HG03439 (cell line): Measurements from ENCODE around the gene EVPLL.
"Not testable (repeated sequence)": the region's sequence is repeated elsewhere in the genome, so short reads cannot be mapped to it uniquely, and the experiment has no call there.

Source experiments
- ATAC-seq: cut with Tn5 transposase; IDR thresholded peaks from one replicate; pipeline ENCODE4 v1.9.1; 2021; ENCODE audit warnings: mild to moderate bottlenecking, moderate library complexity; ENCODE audit not compliant: unreplicated experiment

EVPLL gene

DNA sequence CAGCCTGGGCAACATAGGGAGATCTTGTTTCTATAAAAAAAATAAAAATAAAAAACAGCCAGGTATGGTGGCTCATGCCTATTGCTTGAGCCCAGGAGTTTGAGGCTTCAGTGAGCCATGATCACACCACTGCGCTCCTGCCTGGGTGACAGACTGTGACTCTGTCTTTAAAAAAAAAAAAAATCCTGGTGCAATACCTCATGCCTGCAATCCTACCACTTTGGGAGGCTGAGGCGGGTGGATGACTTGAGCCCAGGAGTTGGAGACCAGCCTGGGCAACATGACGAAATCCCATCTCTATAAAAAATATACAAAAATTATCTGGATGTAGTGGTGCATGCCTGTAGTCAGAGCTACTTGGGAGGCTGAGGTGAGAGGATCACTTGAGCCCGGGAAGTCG, 1.0 kb downstream of the EVPLL start:
- not testable (repeated sequence) for ATAC-seq

DNA sequence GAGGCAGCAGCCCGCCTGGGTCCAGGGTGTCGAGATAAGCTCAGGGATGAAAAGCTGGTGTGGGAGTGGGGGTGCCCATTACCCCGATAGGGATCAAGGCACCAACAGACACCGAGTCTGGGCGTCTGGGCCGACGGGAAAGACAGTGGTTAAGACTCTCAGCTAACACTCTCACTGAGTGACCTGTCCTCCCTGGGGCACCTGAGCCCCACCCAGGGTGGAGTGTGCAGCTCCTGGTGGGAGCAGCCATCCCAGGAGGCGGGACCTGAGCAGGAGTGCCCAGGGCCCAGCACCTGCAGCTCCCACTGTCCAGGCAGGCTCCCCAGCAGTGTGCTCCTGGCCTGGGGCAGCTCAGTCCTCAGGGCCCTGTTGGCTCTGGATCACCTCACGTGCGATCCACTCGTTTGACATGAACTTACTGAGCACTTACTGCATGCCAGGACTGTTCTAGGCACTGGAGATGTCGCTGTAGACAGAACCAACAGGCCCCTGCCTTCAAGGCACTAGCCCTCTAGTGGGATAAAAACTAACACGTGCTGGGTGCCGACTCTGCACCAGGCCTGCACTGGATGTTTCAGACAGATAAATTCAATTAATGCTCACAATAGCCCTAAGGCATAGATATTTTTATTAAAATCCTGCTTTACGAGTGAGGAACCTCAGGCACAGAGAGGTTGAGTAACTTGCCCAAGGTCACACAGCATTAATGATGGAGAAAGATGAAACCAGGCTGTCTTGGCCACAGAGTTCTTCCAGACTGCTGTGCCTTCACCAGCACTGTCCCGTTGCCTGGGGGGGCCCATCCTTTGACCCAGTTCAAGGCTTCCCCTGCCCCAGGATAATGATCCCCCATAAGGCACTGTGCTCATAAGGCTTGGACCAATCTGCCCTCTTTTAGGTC, 1.9 kb downstream of the EVPLL start:
- ATAC-seq, result no peak

- no peak for ATAC-seq
Observed at GRCh38 chr17:18380471-18381157, 3.0 kb downstream of the EVPLL start.

DNA sequence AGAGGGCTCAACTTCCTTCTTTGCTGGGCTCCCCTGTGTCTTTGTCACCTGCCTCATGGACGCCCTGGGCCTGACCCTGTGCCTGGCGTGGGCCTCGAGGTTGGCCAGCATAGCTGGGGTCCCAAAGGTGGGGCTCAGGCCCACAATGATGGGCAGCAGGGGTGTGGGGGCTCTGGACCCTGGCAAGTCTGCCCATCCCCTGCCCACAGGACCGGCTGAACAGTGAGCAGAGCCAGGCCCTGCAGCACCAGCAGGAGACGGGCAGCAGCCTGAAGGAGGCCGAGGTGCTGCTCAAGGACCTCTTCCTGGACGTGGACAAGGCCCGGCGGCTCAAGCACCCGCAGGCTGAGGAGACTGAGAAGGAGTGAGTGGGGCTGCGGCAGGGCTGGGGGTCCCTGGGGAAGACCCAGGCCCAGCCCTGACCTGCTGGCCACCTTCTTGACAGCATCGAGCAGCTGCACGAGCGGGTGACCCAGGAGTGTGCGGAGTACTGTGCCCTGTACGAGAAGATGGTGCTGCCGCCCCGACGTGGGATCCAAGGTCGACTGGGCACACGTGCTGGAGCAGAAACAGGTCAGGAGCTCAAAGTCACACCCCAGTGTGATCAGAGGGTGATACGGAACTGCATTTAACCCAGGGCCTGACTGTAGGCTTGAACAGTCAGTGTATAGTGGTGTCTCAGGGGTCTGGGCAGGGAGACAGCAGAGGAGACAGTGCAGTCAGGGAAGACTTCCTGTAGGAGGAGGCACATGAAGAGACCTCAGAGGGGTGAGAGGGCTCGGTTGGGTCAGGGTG, 3.8 kb downstream of the EVPLL start:
- ATAC-seq, result no peak

- no peak for ATAC-seq
Observed at GRCh38 chr17:18381953-18382245, 4.3 kb downstream of the EVPLL start.

DNA sequence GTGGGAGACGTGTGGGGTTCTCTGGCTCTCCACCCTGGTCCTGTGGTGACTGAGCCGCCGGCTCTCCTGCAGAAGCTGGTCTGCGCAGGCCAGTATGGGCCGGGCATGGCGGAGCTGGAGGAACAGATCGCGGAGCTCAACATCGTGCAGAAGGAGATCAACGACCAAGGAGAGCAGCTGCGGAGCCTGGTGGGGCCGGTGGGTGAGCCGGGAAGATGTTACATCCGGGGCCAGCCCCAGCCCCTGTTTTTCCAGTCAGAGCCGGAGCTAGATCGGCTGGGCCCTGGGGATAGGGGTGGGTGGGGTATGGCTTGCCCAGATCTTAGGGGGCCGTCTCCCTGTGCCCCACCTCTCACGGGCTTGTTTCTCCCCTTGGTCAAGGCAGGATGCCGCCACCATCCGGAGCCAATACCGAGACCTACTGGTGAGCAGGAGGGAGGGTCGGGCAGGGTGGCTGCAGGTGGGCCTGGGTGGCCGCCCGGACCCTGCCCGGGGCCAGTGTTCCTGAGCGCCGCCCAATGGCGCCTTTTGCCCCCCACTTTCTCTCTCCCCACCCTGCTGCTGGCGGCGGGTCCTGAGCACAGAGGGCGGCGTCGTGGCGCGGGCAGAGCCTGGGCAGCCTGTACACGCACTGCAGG, 5.0 kb downstream of the EVPLL start:
- no peak for ATAC-seq

- ATAC-seq, result not testable (repeated sequence)
Observed at GRCh38 chr17:18383079-18383481, 5.5 kb downstream of the EVPLL start.

GRCh38 chr17:18384271-18384670, 6.7 kb downstream of the EVPLL start:
- not testable (repeated sequence) for ATAC-seq

DNA sequence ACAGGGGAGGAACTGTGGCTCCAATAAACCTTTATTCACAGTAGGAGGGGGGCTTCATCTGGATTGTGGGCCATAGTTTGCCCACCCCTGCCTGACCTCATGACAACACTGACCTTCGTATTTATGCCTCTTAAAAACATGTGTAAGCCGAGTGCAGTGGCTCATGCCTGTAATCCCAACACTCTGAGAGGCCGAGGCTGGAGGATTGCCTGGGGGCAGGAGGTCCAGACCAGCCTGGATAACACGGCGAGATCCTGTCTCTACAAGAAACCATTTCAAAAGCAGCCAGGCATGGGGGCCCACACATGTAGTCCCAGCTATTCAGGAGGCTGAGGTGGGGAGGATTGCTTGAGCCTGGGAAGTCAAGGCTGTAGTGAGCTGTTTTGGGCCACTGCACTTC, 10.0 kb downstream of the EVPLL start:
- ATAC-seq, result not testable (repeated sequence)

DNA sequence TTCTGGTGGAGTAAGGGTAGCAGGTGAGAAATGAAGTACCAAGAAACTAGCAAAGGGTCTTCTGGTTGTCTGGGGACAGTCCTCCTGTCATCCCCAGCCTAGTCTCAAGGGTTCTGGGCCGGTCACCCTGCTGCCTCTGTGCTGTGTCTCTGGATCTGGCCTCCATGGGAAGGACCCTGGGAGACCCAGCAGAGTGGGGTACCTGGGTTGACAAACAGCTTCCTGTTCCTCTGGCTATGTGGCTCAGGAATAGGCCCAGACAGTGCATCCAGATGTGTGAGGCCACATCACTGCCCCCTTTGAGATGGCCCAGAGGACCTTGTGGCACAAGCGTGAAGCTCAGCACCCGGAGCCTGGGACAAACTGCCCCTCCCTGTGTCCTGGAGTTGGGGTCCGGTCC, 10.7 kb downstream of the EVPLL start:
- not testable (repeated sequence) for ATAC-seq

- ATAC-seq, result not testable (repeated sequence)
Observed at GRCh38 chr17:18388728-18389127, 11.2 kb downstream of the EVPLL start.

DNA sequence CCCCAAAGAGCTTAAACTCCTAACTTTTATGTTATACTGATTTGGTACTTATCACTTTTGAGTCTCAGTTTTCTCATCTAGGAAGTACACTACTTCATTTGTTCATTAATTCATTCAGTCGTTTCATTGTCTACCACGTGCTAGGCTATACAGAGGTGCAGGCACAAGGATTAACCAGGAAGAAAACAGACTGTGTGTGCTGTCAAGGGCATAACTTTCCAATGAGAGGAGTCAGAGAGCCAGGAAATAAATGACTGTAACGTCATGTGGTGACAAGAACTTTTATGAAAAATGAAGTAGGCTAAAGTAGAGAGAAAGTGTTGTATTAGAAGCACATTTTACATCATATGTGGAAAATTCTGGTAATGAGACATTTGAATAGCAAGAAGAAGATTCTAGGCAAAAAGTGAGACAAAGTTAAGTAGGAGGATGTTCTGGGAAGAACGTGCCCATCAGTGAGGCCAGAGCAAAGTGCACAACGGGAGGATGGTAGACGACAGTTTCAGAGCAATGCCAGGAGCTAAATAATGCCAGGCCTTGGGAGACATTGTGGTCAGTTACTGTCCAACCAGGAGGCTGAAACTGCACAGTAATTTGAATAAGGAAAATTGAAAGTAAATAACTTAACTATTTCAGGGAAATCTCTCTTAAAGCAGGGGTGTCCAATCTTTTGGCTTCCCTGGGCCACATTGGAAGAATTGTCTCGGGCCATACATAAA, 24.5 kb downstream of the EVPLL start:
- not testable (repeated sequence) for ATAC-seq

GRCh38 chr17:18403166-18403565, 25.6 kb downstream of the EVPLL start:
- ATAC-seq, result not testable (repeated sequence)

- ATAC-seq, result peak; percentile 78
Observed at GRCh38 chr17:18403604-18404003, 26.0 kb downstream of the EVPLL start.

DNA sequence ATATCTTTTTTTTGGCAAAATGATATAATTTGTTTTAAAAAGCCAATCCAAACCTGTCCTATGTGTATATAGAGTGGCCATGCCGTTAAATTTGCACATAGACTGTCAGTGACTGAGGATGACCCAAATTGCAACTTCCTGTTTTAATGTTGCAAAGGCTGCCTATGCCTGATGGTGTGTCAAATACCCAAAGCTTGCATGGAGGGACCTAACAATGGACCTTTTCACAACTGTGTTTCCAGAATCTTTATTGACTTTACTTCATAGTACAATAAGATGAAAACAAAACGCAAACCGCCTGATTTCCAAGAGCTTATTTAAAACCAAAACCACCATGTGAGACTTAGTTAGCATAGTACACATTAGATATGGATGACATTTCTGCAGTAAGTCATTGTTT, 31.3 kb downstream of the EVPLL start:
- ATAC-seq, result not testable (repeated sequence)

- ATAC-seq, result not testable (repeated sequence)
Observed at GRCh38 chr17:18409321-18409720, 31.7 kb downstream of the EVPLL start.

- not testable (repeated sequence) for ATAC-seq
Observed at GRCh38 chr17:18410736-18411135, 33.2 kb downstream of the EVPLL start.

DNA sequence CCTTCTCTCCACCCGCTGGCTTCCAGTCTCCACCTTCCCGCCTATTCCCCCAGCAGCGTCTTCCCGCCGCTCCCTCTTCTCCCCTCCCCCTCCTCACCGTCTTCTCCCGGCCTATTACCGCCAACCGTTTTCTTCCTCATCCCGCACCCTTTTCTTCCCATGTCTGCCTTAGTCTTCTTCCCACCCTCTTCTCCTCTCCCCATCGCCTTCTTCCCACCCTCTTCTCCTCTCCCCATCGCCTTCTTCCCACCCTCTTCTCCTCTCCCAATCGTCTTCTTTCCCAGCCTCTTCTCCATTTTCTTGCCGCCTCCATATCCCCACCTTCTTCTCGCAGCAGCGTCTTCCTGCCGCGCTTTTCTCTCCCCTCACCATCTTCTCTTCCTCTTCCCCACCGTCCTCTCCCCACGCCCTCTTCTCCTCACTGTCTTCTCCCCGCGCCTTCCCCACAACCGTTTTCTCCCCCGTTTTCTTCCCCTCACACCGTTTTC, 33.8 kb downstream of the EVPLL start:
- ATAC-seq, result not testable (repeated sequence)

DNA sequence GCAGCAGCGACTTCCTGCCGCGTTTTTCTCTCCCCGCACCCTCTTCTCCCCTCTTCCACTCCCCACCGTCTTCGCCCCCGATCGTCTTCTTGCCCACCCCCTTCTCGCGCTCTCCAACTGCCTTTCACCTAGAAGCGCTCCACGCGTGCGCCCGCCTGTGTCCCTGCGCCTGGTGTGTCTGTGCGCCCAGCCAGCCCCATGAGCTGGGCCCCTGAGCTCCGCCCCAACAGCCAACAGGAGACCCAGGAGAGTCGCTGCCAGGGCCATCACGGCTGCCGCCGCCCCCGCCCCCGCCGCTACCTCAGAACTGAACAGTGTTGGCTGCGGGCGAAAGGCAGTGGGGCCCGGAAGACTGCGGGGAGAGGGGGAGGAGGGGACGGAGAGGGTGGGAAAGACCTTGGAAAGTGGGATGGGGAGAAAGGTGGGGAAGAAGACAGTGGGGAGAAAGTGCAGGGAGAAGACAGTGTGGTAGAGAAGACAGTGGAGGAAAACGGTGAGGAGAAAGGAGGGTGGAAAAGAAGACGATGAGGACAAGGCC, 34.5 kb downstream of the EVPLL start:
- ATAC-seq, result not testable (repeated sequence)

DNA sequence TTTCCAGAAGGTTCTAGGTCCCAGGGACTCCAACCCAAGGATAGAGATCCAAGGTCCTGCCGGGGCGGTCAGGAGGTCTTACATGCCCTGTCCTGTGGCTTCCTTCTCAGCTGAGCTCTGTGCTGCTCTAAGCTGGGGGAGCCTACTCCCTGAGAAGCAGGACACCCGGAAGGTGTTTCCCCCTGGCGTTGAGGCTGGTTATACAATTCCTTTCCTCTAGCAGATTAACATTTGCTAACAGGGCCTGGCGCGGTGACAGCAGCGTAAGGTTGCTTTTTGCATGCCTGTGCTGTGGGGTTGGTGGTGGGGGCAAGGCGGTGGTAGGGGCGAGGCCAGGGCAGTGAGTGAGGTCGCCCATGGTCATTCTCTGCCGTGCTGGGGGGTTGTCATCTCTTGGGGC, 43.9 kb downstream of the EVPLL start:
- not testable (repeated sequence) for ATAC-seq
